A549 (cell line): ENCODE measurements around the gene TAS2R8. TPM values are rescaled to one million over a fixed set of nuclear protein-coding genes. Genes with fewer than 3 reads are reported as not detected.
"Not testable (repeated sequence)": the region's sequence is repeated elsewhere in the genome, so short reads cannot be mapped to it uniquely, and the experiment has no call there.

Source experiments
- ATAC-seq, 2 experiments: fragments of 200-7000 bp in 1 of 2; fragments of >200 bp in 1 of 2; cut with Nextera tagmentation in 1 of 2; cut with Tn5 transposase in 1 of 2; 3 replicates each; pipeline versions ENCODE4 v1.8.0 to v1.9.1; 2018 to 2020; ENCODE audit warnings: mild to moderate bottlenecking in 1 of 2, moderate library complexity in 1 of 2
- CTCF ChIA-PET: fragments of 300-600 bp; sonication (Branson Sonifier 250); formaldehyde crosslinking; extraction: SDS; loops from one replicate; lab custom pipeline; 2021; ENCODE audit warnings: antibody characterized with exemption, inconsistent platforms; lab: Yijun Ruan, JAX
- POLR2A ChIA-PET: fragments of 350-600 bp; formaldehyde crosslinking; extraction: SDS; loops from one replicate; lab custom pipeline; 2021; ENCODE audit warnings: antibody characterized with exemption, inconsistent platforms; lab: Yijun Ruan, JAX
- DNase-seq, 2 experiments: peaks; one replicate each; pipeline versions ENCODE4 v3.0.0 to v3.0.0-alpha.2; 2011 to 2016; ENCODE audit warnings: low read depth in 1 of 2, low spot score in 1 of 2
- FAIRE-seq: peaks from 2 replicates; lab custom pipeline; 2011; peaks lifted over from hg19 to GRCh38; lab: Jason Lieb, UNC
- H3K27ac ChIP-seq, 2 experiments: fragments of >200 bp; sonication (Bioruptor Twin); formaldehyde crosslinking; 3 replicates each; pipeline ENCODE4 v1.5.1; 2016 to 2017
- H3K4me1 ChIP-seq: fragments of >200 bp; sonication (Bioruptor Twin); formaldehyde crosslinking; 3 replicates; pipeline ENCODE4 v1.6.1; 2016
- H3K4me2 ChIP-seq: fragments of >200 bp; sonication (Bioruptor Twin); formaldehyde crosslinking; 3 replicates; pipeline ENCODE4 v1.6.1; 2016
- H3K4me3 ChIP-seq: fragments of >200 bp; sonication (Bioruptor Twin); formaldehyde crosslinking; 3 replicates; pipeline ENCODE4 v1.5.1; 2016
- H3K9me3 ChIP-seq: fragments of >200 bp; sonication (Bioruptor Twin); formaldehyde crosslinking; 3 replicates; pipeline ENCODE4 v1.6.1; 2016
- CBX8 ChIP-seq: fragments of 200-600 bp; sonication (generic); IDR thresholded peaks from 2 replicates; pipeline ENCODE4 v1.6.1; 2016
- CEBPB ChIP-seq, 2 experiments: fragments of >200 bp in 1 of 2; sonication (Bioruptor Twin) in 1 of 2; formaldehyde crosslinking in 1 of 2; IDR thresholded peaks; 2 replicates each; pipeline ENCODE4 v1.6.1; 2012 to 2016
- CHD2 ChIP-seq: fragments of 150-350 bp; IDR thresholded peaks from 2 replicates; pipeline ENCODE4 v1.6.1; 2014; ENCODE audit warnings: low read length; ENCODE audit not compliant: partially characterized antibody
- CHD4 ChIP-seq: fragments of 200-600 bp; sonication (generic); IDR thresholded peaks from 2 replicates; pipeline ENCODE4 v1.6.1; 2016; ENCODE audit warnings: antibody characterized with exemption, mild to moderate bottlenecking, borderline replicate concordance
- EP300 ChIP-seq, 2 experiments: fragments of >200 bp; sonication (Bioruptor Twin); formaldehyde crosslinking; IDR thresholded peaks; 2 replicates in 1 of 2; 3 replicates in 1 of 2; pipeline ENCODE4 v1.6.1; 2016 to 2017
- ESRRA ChIP-seq: fragments of 150-350 bp; IDR thresholded peaks from 2 replicates; pipeline ENCODE4 v1.6.1; 2014; ENCODE audit warnings: mild to moderate bottlenecking, low read length, borderline replicate concordance
- HEYL ChIP-seq: fragments of 250-450 bp; sonication (Bioruptor Pico); IDR thresholded peaks from 2 replicates; pipeline ENCODE4 v1.8.0; 2021; ENCODE audit warnings: mild to moderate bottlenecking, moderate library complexity
- HOXA7 ChIP-seq: fragments of 250-450 bp; sonication (Bioruptor Pico); IDR thresholded peaks from 2 replicates; pipeline ENCODE4 v1.5.0; 2020; ENCODE audit warnings: mild to moderate bottlenecking, moderate library complexity
- JUN ChIP-seq, 2 experiments: fragments of >200 bp; sonication (Bioruptor Twin); formaldehyde crosslinking; IDR thresholded peaks; 2 replicates in 1 of 2; 3 replicates in 1 of 2; pipeline ENCODE4 v1.6.1; 2016 to 2017
- KDM1A ChIP-seq: fragments of 200-600 bp; sonication (generic); IDR thresholded peaks from 2 replicates; pipeline ENCODE4 v1.6.1; 2016; ENCODE audit warnings: low read depth, mild to moderate bottlenecking
- KDM5A ChIP-seq: fragments of 200-600 bp; sonication (generic); IDR thresholded peaks from 2 replicates; pipeline ENCODE4 v1.6.1; 2016; ENCODE audit warnings: antibody characterized with exemption, mild to moderate bottlenecking
- MAX ChIP-seq: IDR thresholded peaks from 2 replicates; pipeline ENCODE4 v1.6.1; 2012
- MAZ ChIP-seq: fragments of 150-350 bp; IDR thresholded peaks from 2 replicates; pipeline ENCODE4 v1.6.1; 2014; ENCODE audit warnings: antibody characterized with exemption, low read depth, low read length, borderline replicate concordance
- MYC ChIP-seq: IDR thresholded peaks from 2 replicates; pipeline ENCODE4 v1.6.1; 2012; ENCODE audit warnings: mild to moderate bottlenecking, inconsistent platforms, low read length, improper control_type of control experiment, borderline replicate concordance
- NR3C1 ChIP-seq: fragments of >200 bp; sonication (Bioruptor Twin); formaldehyde crosslinking; IDR thresholded peaks from 3 replicates; pipeline ENCODE4 v1.6.1; 2017
- PBX3 ChIP-seq: IDR thresholded peaks from 2 replicates; pipeline ENCODE4 v1.6.1; 2012
- PHF8 ChIP-seq: fragments of 200-600 bp; sonication (generic); IDR thresholded peaks from 2 replicates; pipeline ENCODE4 v1.6.1; 2016; ENCODE audit warnings: low read depth, mild to moderate bottlenecking, antibody characterized with exemption, moderate library complexity, borderline replicate concordance
- POLR2A ChIP-seq: IDR thresholded peaks from 2 replicates; pipeline ENCODE4 v1.6.1; 2012; ENCODE audit warnings: mild to moderate bottlenecking, low read length
- RAD21 ChIP-seq, 2 experiments: fragments of >200 bp in 1 of 2; sonication (Bioruptor Twin) in 1 of 2; formaldehyde crosslinking in 1 of 2; IDR thresholded peaks in 1 of 2; conservative IDR thresholded peaks in 1 of 2; 2 replicates in 1 of 2; 3 replicates in 1 of 2; pipeline ENCODE4 v1.6.1; 2012 to 2018; ENCODE audit warnings: inconsistent platforms in 1 of 2
- TFCP2L1 ChIP-seq: fragments of 250-450 bp; sonication (Bioruptor Pico); IDR thresholded peaks from 2 replicates; pipeline ENCODE4 v1.5.0; 2021; ENCODE audit warnings: mild to moderate bottlenecking
- ZC3H11A ChIP-seq: fragments of 450-650 bp; IDR thresholded peaks from 2 replicates; pipeline ENCODE4 v1.6.1; 2014; ENCODE audit warnings: antibody characterized with exemption, mild to moderate bottlenecking
- ZSCAN20 ChIP-seq: fragments of 250-450 bp; sonication (Bioruptor Pico); IDR thresholded peaks from 2 replicates; pipeline ENCODE4 v1.8.0; 2022; ENCODE audit warnings: mild to moderate bottlenecking, moderate library complexity
- WGBS: methylation state at CpG from one replicate; pipeline ENCODE4 v1.1.6; 2017; ENCODE audit errors: missing lambda C conversion rate; 5-methylcytosine and 5-hydroxymethylcytosine counted together
- polyA plus RNA-seq, 4 experiments: library from polyadenylated mRNA; depleted of rRNA in 3 of 4; stranded (reverse); fragments of >200 nt; fragmentation: RNase III in 1 of 4; extraction: RNeasy Plus Mini Kit Qiagen cat#74134 plus additional on column Dnase treatment in 1 of 4; gene quantifications; 2 replicates in 3 of 4; 3 replicates in 1 of 4; pipeline ENCODE4 v1.2.3, GENCODE V29; 2011 to 2017
- TF ChIP-seq, protein P1 (sequence below): fragments of 250-450 bp; sonication (Bioruptor Pico); IDR thresholded peaks from 2 replicates; pipeline ENCODE4 v1.5.0; 2020; ENCODE audit warnings: low read depth, mild to moderate bottlenecking, moderate library complexity
- TF ChIP-seq, protein P2 (sequence below): fragments of 200-600 bp; sonication (generic); IDR thresholded peaks from 2 replicates; pipeline ENCODE4 v1.6.1; 2016; ENCODE audit warnings: antibody characterized with exemption, mild to moderate bottlenecking, moderate library complexity
- TF ChIP-seq, protein P3 (sequence below): fragments of >200 bp; sonication (Bioruptor Twin); formaldehyde crosslinking; IDR thresholded peaks from 3 replicates; pipeline ENCODE4 v1.5.1; 2016

Gene TAS2R8
- polyA plus RNA-seq, 2 of the 4 experiments (the other 2 are of a cell fraction) = not detected

DNA sequence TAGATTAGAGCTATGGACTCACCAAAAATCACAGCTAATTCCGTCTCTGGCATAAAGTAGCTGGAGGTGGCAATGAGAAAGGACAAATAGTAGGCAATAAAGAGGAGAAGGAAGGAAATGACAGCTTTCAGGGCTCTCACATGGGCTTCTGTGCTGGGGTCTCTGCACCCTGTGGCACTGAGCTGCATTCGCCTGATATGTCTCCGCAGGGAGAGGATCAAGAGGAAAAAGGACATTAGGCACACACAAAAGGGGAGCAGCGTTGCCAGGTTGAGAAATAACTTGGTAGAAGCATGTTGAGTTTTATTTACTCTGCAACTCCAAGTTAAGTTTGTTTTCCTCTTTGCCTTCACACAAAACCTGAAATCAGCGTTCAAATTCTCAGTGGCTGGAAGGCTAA, 5.3 kb downstream of the TAS2R8 start:
- ATAC-seq (no peak), FAIRE-seq (no peak), DNase-seq (no peak)
- Histone ChIP-seq H3K4me1 (no peaks in the 10 kb centered on the region), H3K4me2 (no peak overlapping the region), H3K27ac (no peak overlapping the region), H3K9me3 (no peaks in the 10 kb centered on the region), H3K4me3 (no peak overlapping the region)
- POLR2A ChIA-PET = no interaction called here
- TF ChIP-seq MAZ (no peak), NR3C1 (no peak), CHD2 (no peak), HEYL (CRISPR knock-in tag) (no peak), TFCP2L1 (no peak), MYC (no peak)
- CTCF ChIA-PET = interaction anchor here (0.9 kb wide), 1 partner anchor 17 kb away, joined by 3 read pairs; no protein-coding TSS in a partner anchor
- WGBS = 2% methylated on average over 5 of the region's 5 CpGs

DNA sequence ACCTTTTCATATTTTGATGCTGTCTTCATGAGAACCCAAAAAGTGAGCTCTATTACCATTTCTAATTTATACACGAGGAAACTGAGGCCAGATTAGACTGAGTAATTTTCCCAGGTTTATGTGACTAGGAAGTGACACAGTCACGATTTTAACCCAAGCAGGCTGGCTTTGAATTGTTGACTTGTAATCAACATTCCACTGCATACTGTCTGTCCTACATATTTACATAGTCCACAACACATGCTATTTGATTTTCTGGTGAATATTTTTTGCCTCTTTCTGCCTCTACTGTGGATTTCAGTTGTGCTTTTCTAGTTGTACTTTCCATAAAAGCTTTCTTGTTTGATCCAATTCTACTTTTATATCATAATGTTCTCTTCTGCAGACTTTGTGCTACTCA, 12.9 kb downstream of the TAS2R8 start:
- Histone ChIP-seq H3K27ac (no peak overlapping the region), H3K4me2 (no peak overlapping the region), H3K4me3 (no peak overlapping the region), H3K4me1 (no peaks in the 10 kb centered on the region), H3K9me3 (no peaks in the 10 kb centered on the region)
- 4% methylated on average over 2 of the region's 2 CpGs for WGBS
- no peak for DNase-seq
- TF ChIP-seq CHD4 (no peak), ZSCAN20 (CRISPR knock-in tag) (no peak), HOXA7 (CRISPR knock-in tag) (no peak), ESRRA (no peak), PBX3 (no peak), RAD21 (conservative IDR thresholded peaks at IDR 0.05 in 1 of 2, IDR thresholded peaks at IDR 0.05 in 1 of 2) (no peak), CBX8 (no peak), JUN (IDR thresholded peaks at IDR 0.05) (no peak), KDM5A (no peak), POLR2A (no peak), CEBPB (IDR thresholded peaks at IDR 0.05) (no peak), TFCP2L1 (no peak), MAX (no peak), ZC3H11A (no peak), EP300 (IDR thresholded peaks at IDR 0.05) (no peak), KDM1A (no peak), PHF8 (no peak)
- TF ChIP-seq, protein P1, sequence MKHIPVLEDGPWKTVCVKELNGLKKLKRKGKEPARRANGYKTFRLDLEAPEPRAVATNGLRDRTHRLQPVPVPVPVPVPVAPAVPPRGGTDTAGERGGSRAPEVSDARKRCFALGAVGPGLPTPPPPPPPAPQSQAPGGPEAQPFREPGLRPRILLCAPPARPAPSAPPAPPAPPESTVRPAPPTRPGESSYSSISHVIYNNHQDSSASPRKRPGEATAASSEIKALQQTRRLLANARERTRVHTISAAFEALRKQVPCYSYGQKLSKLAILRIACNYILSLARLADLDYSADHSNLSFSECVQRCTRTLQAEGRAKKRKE (CRISPR knock-in tag) = no peak
- TF ChIP-seq, protein P2, sequence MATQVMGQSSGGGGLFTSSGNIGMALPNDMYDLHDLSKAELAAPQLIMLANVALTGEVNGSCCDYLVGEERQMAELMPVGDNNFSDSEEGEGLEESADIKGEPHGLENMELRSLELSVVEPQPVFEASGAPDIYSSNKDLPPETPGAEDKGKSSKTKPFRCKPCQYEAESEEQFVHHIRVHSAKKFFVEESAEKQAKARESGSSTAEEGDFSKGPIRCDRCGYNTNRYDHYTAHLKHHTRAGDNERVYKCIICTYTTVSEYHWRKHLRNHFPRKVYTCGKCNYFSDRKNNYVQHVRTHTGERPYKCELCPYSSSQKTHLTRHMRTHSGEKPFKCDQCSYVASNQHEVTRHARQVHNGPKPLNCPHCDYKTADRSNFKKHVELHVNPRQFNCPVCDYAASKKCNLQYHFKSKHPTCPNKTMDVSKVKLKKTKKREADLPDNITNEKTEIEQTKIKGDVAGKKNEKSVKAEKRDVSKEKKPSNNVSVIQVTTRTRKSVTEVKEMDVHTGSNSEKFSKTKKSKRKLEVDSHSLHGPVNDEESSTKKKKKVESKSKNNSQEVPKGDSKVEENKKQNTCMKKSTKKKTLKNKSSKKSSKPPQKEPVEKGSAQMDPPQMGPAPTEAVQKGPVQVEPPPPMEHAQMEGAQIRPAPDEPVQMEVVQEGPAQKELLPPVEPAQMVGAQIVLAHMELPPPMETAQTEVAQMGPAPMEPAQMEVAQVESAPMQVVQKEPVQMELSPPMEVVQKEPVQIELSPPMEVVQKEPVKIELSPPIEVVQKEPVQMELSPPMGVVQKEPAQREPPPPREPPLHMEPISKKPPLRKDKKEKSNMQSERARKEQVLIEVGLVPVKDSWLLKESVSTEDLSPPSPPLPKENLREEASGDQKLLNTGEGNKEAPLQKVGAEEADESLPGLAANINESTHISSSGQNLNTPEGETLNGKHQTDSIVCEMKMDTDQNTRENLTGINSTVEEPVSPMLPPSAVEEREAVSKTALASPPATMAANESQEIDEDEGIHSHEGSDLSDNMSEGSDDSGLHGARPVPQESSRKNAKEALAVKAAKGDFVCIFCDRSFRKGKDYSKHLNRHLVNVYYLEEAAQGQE = no peak
- TF ChIP-seq, protein P3, sequence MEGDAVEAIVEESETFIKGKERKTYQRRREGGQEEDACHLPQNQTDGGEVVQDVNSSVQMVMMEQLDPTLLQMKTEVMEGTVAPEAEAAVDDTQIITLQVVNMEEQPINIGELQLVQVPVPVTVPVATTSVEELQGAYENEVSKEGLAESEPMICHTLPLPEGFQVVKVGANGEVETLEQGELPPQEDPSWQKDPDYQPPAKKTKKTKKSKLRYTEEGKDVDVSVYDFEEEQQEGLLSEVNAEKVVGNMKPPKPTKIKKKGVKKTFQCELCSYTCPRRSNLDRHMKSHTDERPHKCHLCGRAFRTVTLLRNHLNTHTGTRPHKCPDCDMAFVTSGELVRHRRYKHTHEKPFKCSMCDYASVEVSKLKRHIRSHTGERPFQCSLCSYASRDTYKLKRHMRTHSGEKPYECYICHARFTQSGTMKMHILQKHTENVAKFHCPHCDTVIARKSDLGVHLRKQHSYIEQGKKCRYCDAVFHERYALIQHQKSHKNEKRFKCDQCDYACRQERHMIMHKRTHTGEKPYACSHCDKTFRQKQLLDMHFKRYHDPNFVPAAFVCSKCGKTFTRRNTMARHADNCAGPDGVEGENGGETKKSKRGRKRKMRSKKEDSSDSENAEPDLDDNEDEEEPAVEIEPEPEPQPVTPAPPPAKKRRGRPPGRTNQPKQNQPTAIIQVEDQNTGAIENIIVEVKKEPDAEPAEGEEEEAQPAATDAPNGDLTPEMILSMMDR = no peak
- no peak for FAIRE-seq
- ChIA-PET CTCF (no interaction called here), POLR2A (no interaction called here)
- no peak for ATAC-seq

DNA sequence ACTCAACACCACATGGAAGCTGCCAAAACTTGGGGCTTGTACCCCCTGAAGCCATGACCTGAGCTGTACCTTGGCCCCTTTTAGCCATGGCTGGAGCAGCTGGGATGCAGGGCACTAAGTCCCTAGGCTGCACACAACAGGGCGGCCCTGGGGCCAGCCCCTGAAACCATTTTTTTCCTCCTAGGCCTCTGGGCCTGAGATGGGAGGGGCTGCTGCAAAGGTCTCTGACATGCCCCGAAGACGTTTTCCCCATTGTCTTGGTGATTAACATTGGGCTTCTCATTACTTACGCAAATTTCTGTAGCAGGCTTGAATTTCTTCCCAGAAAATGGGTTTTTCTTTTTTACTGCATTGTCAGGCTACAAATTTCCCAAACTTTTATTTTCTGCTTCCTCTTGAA, 15.3 kb downstream of the TAS2R8 start:
- ATAC-seq, H3K27ac ChIP-seq, CTCF ChIA-PET, H3K9me3 ChIP-seq, H3K4me1 ChIP-seq, FAIRE-seq, POLR2A ChIA-PET, H3K4me2 ChIP-seq, H3K4me3 ChIP-seq, DNase-seq: not testable (repeated sequence)
- 62% methylated on average over 4 of the region's 4 CpGs for WGBS
